NCI-H69 (cell line): ENCODE measurements around the gene ALX4.

Experiments
- DNase-seq: peaks from one replicate; lab custom pipeline; 2025; lab: John Stamatoyannopoulos, UW

Gene ALX4

GRCh38 chr11:44267750-44268613, 42.0 kb downstream of the ALX4 start:
- DNase-seq = no peak

- no peak for DNase-seq
Measured at GRCh38 chr11:44267006-44267749, 42.8 kb downstream of the ALX4 start.

GRCh38 chr11:44266056-44266780, 43.7 kb downstream of the ALX4 start:
- no peak for DNase-seq

- no peak for DNase-seq
Measured at GRCh38 chr11:44264761-44265160, 45.2 kb downstream of the ALX4 start.

- DNase-seq = no peak
Measured at GRCh38 chr11:44264438-44264749, 45.5 kb downstream of the ALX4 start.

GRCh38 chr11:44263738-44264437, 46.1 kb downstream of the ALX4 start:
- DNase-seq = no peak

- DNase-seq = no peak
Measured at GRCh38 chr11:44261800-44262591, 47.9 kb downstream of the ALX4 start.

GRCh38 chr11:44260081-44260480, 49.9 kb downstream of the ALX4 start:
- DNase-seq = no peak

GRCh38 chr11:44258839-44259420, 51.0 kb downstream of the ALX4 start:
- DNase-seq = no peak

GRCh38 chr11:44258190-44258489, 51.8 kb downstream of the ALX4 start:
- no peak for DNase-seq

- no peak for DNase-seq
Measured at GRCh38 chr11:44257338-44258189, 52.4 kb downstream of the ALX4 start.

- DNase-seq = no peak
Measured at GRCh38 chr11:44256673-44257291, 53.2 kb downstream of the ALX4 start.

- no peak for DNase-seq
Measured at GRCh38 chr11:44255406-44256071, 54.4 kb downstream of the ALX4 start.

GRCh38 chr11:44252999-44253602, 56.8 kb downstream of the ALX4 start:
- no peak for DNase-seq

GRCh38 chr11:44250421-44250820, 59.5 kb downstream of the ALX4 start:
- DNase-seq = no peak

GRCh38 chr11:44248109-44248508, 61.8 kb downstream of the ALX4 start:
- no peak for DNase-seq

GRCh38 chr11:44247508-44247907, 62.4 kb downstream of the ALX4 start:
- DNase-seq = no peak

- DNase-seq = no peak
Measured at GRCh38 chr11:44246726-44247125, 63.2 kb downstream of the ALX4 start.
